Ammon's horn (tissue), 1 donor: ENCODE results near the gene NDUFB7.
A peak's percentile ranks its signal among the peaks of the same experiment; 100 is the strongest.
"Not testable (repeated sequence)": the region's sequence is repeated elsewhere in the genome, so short reads cannot be mapped to it uniquely, and the experiment has no call there.

ENCODE experiments used
- DNase-seq: peaks from one replicate; pipeline ENCODE4 v3.0.0-alpha.2; 2016; ENCODE audit warnings: low spot score

NDUFB7 gene

GRCh38 chr19:14570864-14571527 lies 870 bp downstream of the NDUFB7 start:
- no peak for DNase-seq

GRCh38 chr19:14567079-14567478 lies 4.8 kb downstream of the NDUFB7 start:
- DNase-seq: no peak

- no peak for DNase-seq
Measured at GRCh38 chr19:14566712-14567077, 5.2 kb downstream of the NDUFB7 start.

GRCh38 chr19:14565765-14566711 lies 5.8 kb downstream of the NDUFB7 start:
- DNase-seq: no peak

GRCh38 chr19:14565298-14565679 lies 6.6 kb downstream of the NDUFB7 start:
- no peak for DNase-seq

- not testable (repeated sequence) for DNase-seq
Measured at GRCh38 chr19:14564652-14565297, 7.1 kb downstream of the NDUFB7 start.

- no peak for DNase-seq
Measured at GRCh38 chr19:14563989-14564651, 7.7 kb downstream of the NDUFB7 start.

GRCh38 chr19:14563590-14563926 lies 8.3 kb downstream of the NDUFB7 start:
- DNase-seq: no peak

- no peak for DNase-seq
Measured at GRCh38 chr19:14562660-14563589, 8.9 kb downstream of the NDUFB7 start.

- DNase-seq: peak; percentile 67
Measured at GRCh38 chr19:14561847-14562351, 10.0 kb downstream of the NDUFB7 start.

GRCh38 chr19:14561249-14561648 lies 10.6 kb downstream of the NDUFB7 start:
- no peak for DNase-seq

- DNase-seq: no peak
Measured at GRCh38 chr19:14560776-14561108, 11.1 kb downstream of the NDUFB7 start.

GRCh38 chr19:14559916-14560775 lies 11.7 kb downstream of the NDUFB7 start:
- no peak for DNase-seq

- no peak for DNase-seq
Measured at GRCh38 chr19:14558370-14559066, 13.3 kb downstream of the NDUFB7 start.

GRCh38 chr19:14556662-14557188 lies 15.1 kb downstream of the NDUFB7 start:
- DNase-seq: peak; percentile 94

GRCh38 chr19:14555918-14556661 lies 15.8 kb downstream of the NDUFB7 start:
- DNase-seq: no peak

GRCh38 chr19:14554382-14554812 lies 17.5 kb downstream of the NDUFB7 start:
- DNase-seq: peak; percentile 66

- no peak for DNase-seq
Measured at GRCh38 chr19:14553939-14554243, 18.0 kb downstream of the NDUFB7 start.
